Heart right ventricle (tissue), 16 donors: ENCODE results near the gene PACSIN2. TPM values are rescaled to one million over a fixed set of nuclear protein-coding genes. Genes with fewer than 3 reads are reported as not detected.
A peak's percentile ranks its signal among the peaks of the same experiment; 100 is the strongest.

Source experiments
- ATAC-seq, 8 donors: fragments of 200-7000 bp; cut with Tn5 transposase; one replicate each; pipeline ENCODE4 v1.9.1; 2020; ENCODE audit warnings: mild to moderate bottlenecking in 8 of 8, moderate library complexity in 8 of 8, moderate number of reproducible peaks in 1 of 8
- DNase-seq, 2 donors: peaks; one replicate each; pipeline ENCODE4 v3.0.0-alpha.2; 2020
- H3K27ac ChIP-seq, 10 donors: fragments of 200-600 bp; sonication (generic) in 2 of 10; one replicate each; pipeline versions ENCODE4 v1.5.0 to v1.8.0; 2020 to 2022; ENCODE audit warnings: mild to moderate bottlenecking in 3 of 10
- H3K27me3 ChIP-seq, 7 donors: fragments of 200-600 bp; one replicate each; pipeline ENCODE4 v1.8.0; 2021 to 2022; ENCODE audit warnings: mild to moderate bottlenecking in 2 of 7
- H3K36me3 ChIP-seq, 9 donors: fragments of 200-600 bp; sonication (generic) in 1 of 9; one replicate each; pipeline versions ENCODE4 v1.5.0 to v1.8.0; 2020 to 2022; ENCODE audit warnings: mild to moderate bottlenecking in 2 of 9
- H3K4me1 ChIP-seq, 9 donors: fragments of 200-600 bp; sonication (generic) in 1 of 9; one replicate each; pipeline versions ENCODE4 v1.5.0 to v1.8.0; 2020 to 2022; ENCODE audit warnings: mild to moderate bottlenecking in 4 of 9
- H3K4me3 ChIP-seq, 10 donors: fragments of 200-600 bp; sonication (generic) in 2 of 10; one replicate each; pipeline versions ENCODE4 v1.5.0 to v1.8.0; 2020 to 2022; ENCODE audit warnings: mild to moderate bottlenecking in 7 of 10, moderate library complexity in 2 of 10
- H3K9me3 ChIP-seq, 11 donors: fragments of 200-600 bp in 10 of 11; sonication (generic) in 2 of 11; one replicate each; pipeline versions ENCODE4 v1.5.0 to v1.8.0; 2013 to 2022; ENCODE audit warnings: mild to moderate bottlenecking in 2 of 11, control low read depth in 1 of 11, moderate library complexity in 1 of 11
- CTCF ChIP-seq, 9 donors: fragments of 200-600 bp; sonication (generic) in 2 of 9; IDR thresholded peaks; one replicate each; pipeline versions ENCODE4 v1.5.0 to v1.8.0; 2021 to 2022; ENCODE audit warnings: antibody characterized with exemption in 9 of 9, mild to moderate bottlenecking in 5 of 9, moderate library complexity in 1 of 9
- WGBS, 2 donors: extraction: QIAGEN DNeasy Blood & Tissue Kit; methylation state at CpG; one replicate each; pipeline ENCODE4 v1.1.7; 2013; ENCODE audit warnings: inconsistent platforms in 1 of 2; 5-methylcytosine and 5-hydroxymethylcytosine counted together
- intact Hi-C, 10 donors: fragments of 100-400 bp; cut with DNase I; formaldehyde crosslinking; loops; one replicate each; pipeline versions ENCODE4 v1.11.1 to v1.14.2; 2022
- polyA plus RNA-seq, 2 donors: library from polyadenylated mRNA; stranded (reverse); fragments of 200-250 nt; gene quantifications; one replicate each; pipeline ENCODE4 v1.2.3, GENCODE V29; 2013
- total RNA-seq, 10 donors: library from RNA; stranded (reverse); fragmentation: NEBNext Ultra II Directional in 3 of 10; extraction: Animal tissue kit (Norgen Biotek cat#: 25700) in 3 of 10; gene quantifications; one replicate each; pipeline versions ENCODE4 v1.2.1 to v1.2.4, GENCODE V29; 2021 to 2023
- donor health status: Arrhythmogenic right ventricular cardiomyopathy.
- donor health status: ischemic (EF 13 %, LVEDD 7.1; RV severe dilation, severe dysfunction).
- donor health status: healthy with polysubstance abuse.
- donor health status: DM: no; HTN: yes; CAD: no.
- donor health status: DM: no; HTN: no; CAD: no.
- donor health status: ischemic (EF 25% LVEDD 6.9; RV normal size, moderate dysfunction).
- donor health status: ischemic (EF 25% LVEDD 5.7; RV mildly dilated, moderate dysfunction).
- donor health status: healthy.
- donor health status: DM: yes; HTN: yes; CAD: no.
- donor health status: Ischemic cardiomyopathy.
- donor health status: ischemic (EF 35%, LVEDD 5.7; RV mildly dilated, moderate dysfunction).
- donor health status: nonischemic (EF 11% LVEDD 7.7; RV severe dilation, severe dysfunction).
- donor health status: DM: yes; HTN: yes; CAD: no.
- donor health status: PGD.
- donor health status: ischemic (EF 29% LVEDD 5.4; RV normal size, mild dysfunction).
- donor health status: nonischemic (EF 23%, LVEDD 6.1; RV moderate dilation, normal function).

PACSIN2 gene
- total and polyA plus RNA-seq, 12 donors, result 24.3 to 69.7 (median 57.0) TPM

- Histone ChIP-seq H3K27me3 (no peaks in the 10 kb centered on the region), H3K27ac (no peak overlapping the region), H3K9me3 (no peaks in the 10 kb centered on the region), H3K36me3 (peaks cover 0 to 7% (median 0%) of the 10 kb centered on the region in 9 donors), H3K4me3 (no peak overlapping the region), H3K4me1 (no peaks in the 10 kb centered on the region)
- intact Hi-C loops, result no loop called here
- WGBS, 2 donors, result 82 to 83% methylated on average over 20 of the region's 20 CpGs
- TF ChIP-seq CTCF (IDR thresholded peaks at IDR 0.05), result no peak
- DNase-seq (no peak), ATAC-seq (no peak)
Observed at GRCh38 chr22:43042101-43042780, 27.3 kb upstream of the PACSIN2 start.

- Histone ChIP-seq H3K4me3 (no peak overlapping the region), H3K27me3 (no peaks in the 10 kb centered on the region), H3K36me3 (no peaks in the 10 kb centered on the region), H3K9me3 (no peaks in the 10 kb centered on the region), H3K4me1 (peaks cover 0 to 17% (median 0%) of the 10 kb centered on the region in 9 donors), H3K27ac (no peak overlapping the region)
- intact Hi-C loops, result loop anchor here in 5 of 10 donors (2.0 to 10.0 kb wide), 4 partner anchors 37 to 255 kb away; no protein-coding TSS in a partner anchor
- WGBS, 2 donors, result 92 to 94% methylated on average over 13 of the region's 13 CpGs
- ATAC-seq (no peak), DNase-seq (no peak)
- TF ChIP-seq CTCF (IDR thresholded peaks at IDR 0.05), result no peak
Observed at GRCh38 chr22:43039800-43040199, 24.9 kb upstream of the PACSIN2 start.

- Histone ChIP-seq H3K36me3 (no peaks in the 10 kb centered on the region), H3K4me1 (peaks cover 0 to 24% (median 7%) of the 10 kb centered on the region in 9 donors), H3K27me3 (no peaks in the 10 kb centered on the region), H3K4me3 (no peak overlapping the region), H3K9me3 (no peaks in the 10 kb centered on the region), H3K27ac (no peak overlapping the region)
- intact Hi-C loops, result loop anchor here in 5 of 10 donors (2.0 to 10.0 kb wide), 4 partner anchors 38 to 254 kb away; no protein-coding TSS in a partner anchor
- 93 to 97% methylated on average over 15 of the region's 15 CpGs for WGBS, 2 donors
- no peak for DNase-seq
- ATAC-seq, result no peak
- no peak for TF ChIP-seq CTCF (IDR thresholded peaks at IDR 0.05)
Observed at GRCh38 chr22:43038325-43038724, 23.4 kb upstream of the PACSIN2 start.

- Histone ChIP-seq H3K27ac (peak overlapping the region in 6 of 10 donors; percentile 25 to 60 (median 44)), H3K27me3 (no peaks in the 10 kb centered on the region), H3K4me1 (peaks cover 0 to 24% (median 7%) of the 10 kb centered on the region in 9 donors), H3K36me3 (no peaks in the 10 kb centered on the region), H3K9me3 (no peaks in the 10 kb centered on the region), H3K4me3 (peak overlapping the region in 2 of 10 donors; percentile 13 to 20)
- ATAC-seq (peak; percentile 83 to 96 (median 93)), DNase-seq (peak; percentile 75)
- intact Hi-C loops, result loop anchor here in 5 of 10 donors (5.0 to 10.0 kb wide), 3 partner anchors 169 to 252 kb away; no protein-coding TSS in a partner anchor
- WGBS, 2 donors, result 45 to 47% methylated on average over 19 of the region's 19 CpGs
- TF ChIP-seq CTCF (IDR thresholded peaks at IDR 0.05), result no peak
Observed at GRCh38 chr22:43036282-43036829, 21.4 kb upstream of the PACSIN2 start.
